MG63 (cell line): ENCODE results near the gene PCSK2. TPM values are rescaled to one million over a fixed set of nuclear protein-coding genes. Genes with fewer than 3 reads are reported as not detected.

Source experiments
- DNase-seq: peaks from one replicate; pipeline ENCODE4 v3.0.0-alpha.2; 2020
- H3K27me3 ChIP-seq: fragments of 250-450 bp; sonication (Bioruptor Pico); 2 replicates; pipeline ENCODE4 v1.5.1; 2020; ENCODE audit warnings: mild to moderate bottlenecking, moderate library complexity
- H3K36me3 ChIP-seq: fragments of 250-450 bp; sonication (Bioruptor Pico); 2 replicates; pipeline ENCODE4 v1.5.1; 2020; ENCODE audit warnings: mild to moderate bottlenecking, moderate library complexity
- H3K4me3 ChIP-seq: fragments of 250-450 bp; sonication (Bioruptor Pico); 2 replicates; pipeline ENCODE4 v1.5.1; 2020; ENCODE audit warnings: mild to moderate bottlenecking, moderate library complexity
- H3K9me3 ChIP-seq: fragments of 250-450 bp; sonication (Bioruptor Pico); 2 replicates; pipeline ENCODE4 v1.5.1; 2020; ENCODE audit warnings: mild to moderate bottlenecking, moderate library complexity
- total RNA-seq: library from RNA; depleted of rRNA; stranded (reverse); fragments of >200 nt; shearing (Covaris generic); gene quantifications from 2 replicates; pipeline ENCODE4 v1.2.3, GENCODE V29; 2014; ENCODE audit warnings: low replicate concordance

The PCSK2 gene
- total RNA-seq, 1 experiment from 2014 or later: not detected

DNA sequence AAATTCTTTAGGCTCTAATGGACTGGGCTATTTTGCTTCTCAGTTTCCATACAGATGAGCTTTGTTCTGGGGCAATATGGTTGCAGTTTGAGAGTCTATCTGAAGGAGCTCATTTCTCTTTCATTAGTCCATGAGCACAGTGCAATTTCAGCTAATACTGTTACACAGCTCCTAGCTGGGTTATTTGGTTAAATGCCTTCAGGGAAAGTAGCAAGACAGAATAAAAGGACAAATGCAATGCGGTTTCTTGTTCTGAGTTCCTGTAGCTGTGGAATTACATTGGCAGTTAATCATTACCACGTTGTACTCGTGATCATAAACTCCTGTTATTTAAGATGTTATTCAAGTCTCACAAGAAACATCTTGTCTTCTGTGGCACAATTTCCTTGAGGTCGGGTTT is 176.6 kb downstream of the PCSK2 start:
- no peak for DNase-seq
- H3K4me3 ChIP-seq: no peak overlapping the region
- no peaks in the 10 kb centered on the region for H3K36me3 ChIP-seq
- no peaks in the 10 kb centered on the region for H3K27me3 ChIP-seq
- no peaks in the 10 kb centered on the region for H3K9me3 ChIP-seq

DNA sequence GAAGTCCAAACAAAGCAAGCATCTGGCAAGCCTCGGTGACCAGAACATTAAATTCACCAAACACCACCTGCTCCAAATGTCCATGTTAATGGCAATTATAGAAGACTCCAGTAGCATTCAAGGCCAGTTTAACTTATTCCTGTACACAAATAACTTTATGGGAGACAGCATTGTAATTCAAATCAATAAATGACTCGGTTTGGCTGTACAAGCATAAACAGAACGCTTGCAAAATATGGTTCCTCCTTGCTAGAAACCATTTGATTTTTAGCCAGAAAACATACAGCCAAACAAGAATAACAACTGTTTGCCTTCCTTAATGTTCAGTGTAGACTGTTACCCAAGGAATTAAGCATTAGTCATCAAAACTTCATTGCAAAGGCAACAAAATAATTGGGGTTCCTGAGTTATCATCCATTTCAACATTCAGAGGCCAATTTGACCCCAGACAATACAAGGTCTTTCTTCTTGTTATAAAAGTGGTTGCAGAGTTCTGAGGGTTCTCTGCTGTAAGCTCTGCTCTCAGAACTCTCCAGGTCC is 179.3 kb downstream of the PCSK2 start:
- H3K27me3 ChIP-seq: no peaks in the 10 kb centered on the region
- DNase-seq: no peak
- H3K9me3 ChIP-seq: no peaks in the 10 kb centered on the region
- H3K36me3 ChIP-seq: no peaks in the 10 kb centered on the region
- no peak overlapping the region for H3K4me3 ChIP-seq

DNA sequence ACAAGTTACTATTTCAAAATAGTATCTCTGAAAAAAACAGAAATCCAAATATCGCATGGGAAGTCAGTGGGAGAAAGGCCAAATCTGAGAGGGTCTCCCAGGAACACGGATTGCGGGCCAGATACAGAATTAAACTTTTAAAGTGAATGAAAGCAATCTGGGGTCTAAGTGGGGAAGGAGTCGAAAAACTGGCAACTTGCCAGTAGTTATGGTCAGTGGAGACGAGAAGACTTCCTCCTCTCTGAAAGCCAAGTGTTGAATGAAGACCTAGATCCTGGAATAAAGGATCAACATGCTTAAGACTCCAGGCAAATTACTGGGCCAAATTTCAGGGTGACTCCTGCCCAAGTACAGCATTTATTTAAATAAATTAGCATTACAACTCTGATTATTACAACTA is 180.7 kb downstream of the PCSK2 start:
- Histone ChIP-seq H3K27me3 (no peaks in the 10 kb centered on the region), H3K9me3 (no peaks in the 10 kb centered on the region)
- no peak for DNase-seq

DNA sequence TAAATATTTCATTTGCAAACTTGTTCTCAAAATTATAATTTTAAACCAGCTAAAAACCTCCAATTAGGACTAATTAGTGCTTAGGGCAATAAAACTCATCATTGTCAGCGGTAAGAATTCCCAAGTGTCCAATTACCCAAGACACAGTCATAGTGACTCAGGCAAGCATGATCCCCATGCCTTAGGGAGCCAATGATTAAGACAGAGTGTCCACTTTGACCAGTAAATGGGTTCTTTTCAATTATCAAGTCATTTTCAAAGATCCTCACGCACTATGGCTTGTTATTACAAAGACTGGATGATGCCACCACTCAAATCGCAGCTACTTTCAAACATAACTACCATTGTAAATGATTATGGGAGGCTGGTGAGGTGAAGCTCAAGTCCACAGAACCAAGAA is 190.4 kb downstream of the PCSK2 start:
- no peak for DNase-seq
- Histone ChIP-seq H3K36me3 (no peaks in the 10 kb centered on the region), H3K27me3 (no peaks in the 10 kb centered on the region), H3K9me3 (no peaks in the 10 kb centered on the region), H3K4me3 (no peak overlapping the region)

More for the DNA sequence above, 180.7 kb downstream of the PCSK2 start:
- Histone ChIP-seq H3K4me3 (no peak overlapping the region), H3K36me3 (no peaks in the 10 kb centered on the region)

DNA sequence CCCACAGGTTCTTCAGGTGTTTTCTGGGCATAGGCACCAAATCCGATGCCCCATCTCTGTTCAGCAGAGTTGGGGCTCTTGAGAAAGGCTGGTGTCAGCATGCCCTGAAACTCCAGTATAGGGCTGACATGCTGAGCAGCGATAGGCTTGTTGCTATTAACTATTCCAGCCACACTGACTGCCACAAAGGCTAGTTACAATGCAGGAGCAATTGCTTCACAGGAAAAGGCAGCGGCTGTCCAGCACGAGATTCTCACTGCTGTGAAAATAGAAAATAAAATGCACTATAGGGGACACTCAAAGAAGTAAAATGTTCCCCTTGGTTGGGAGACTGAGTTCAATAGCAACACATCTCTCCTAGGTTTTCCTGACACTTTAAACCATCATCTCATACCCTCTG is 191.9 kb downstream of the PCSK2 start:
- H3K36me3 ChIP-seq: no peaks in the 10 kb centered on the region
- H3K9me3 ChIP-seq: no peaks in the 10 kb centered on the region

DNA sequence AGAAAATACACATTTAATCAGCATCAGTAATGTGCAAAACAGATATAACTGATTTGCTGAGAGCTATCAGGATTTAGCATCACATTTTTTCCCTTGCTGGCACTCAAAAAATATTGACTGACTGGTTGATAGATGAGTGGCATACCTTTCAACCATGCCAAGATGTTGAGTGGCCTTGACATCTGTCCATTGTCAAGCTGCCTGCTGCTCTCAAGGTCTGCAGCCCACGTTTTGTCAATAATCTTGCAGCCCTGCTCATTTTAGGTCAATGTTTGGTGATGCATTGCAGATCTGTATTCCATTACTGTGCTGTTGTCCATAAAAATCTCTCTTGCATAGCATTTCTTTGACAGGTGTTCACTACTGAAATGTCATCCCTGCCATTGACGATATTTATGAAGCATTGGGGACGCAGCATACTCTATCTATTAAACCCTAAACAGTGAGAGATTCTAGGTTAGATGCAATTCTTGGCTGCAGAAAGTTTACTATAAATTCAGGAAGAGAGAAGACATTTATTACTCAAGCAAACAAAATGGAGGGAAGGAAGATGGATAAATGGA is 192.7 kb downstream of the PCSK2 start:
- Histone ChIP-seq H3K4me3 (no peak overlapping the region), H3K9me3 (no peaks in the 10 kb centered on the region), H3K36me3 (no peaks in the 10 kb centered on the region), H3K27me3 (no peaks in the 10 kb centered on the region)
- DNase-seq: no peak

More for the DNA sequence above, 191.9 kb downstream of the PCSK2 start:
- Histone ChIP-seq H3K4me3 (no peak overlapping the region), H3K27me3 (no peaks in the 10 kb centered on the region)
- no peak for DNase-seq

DNA sequence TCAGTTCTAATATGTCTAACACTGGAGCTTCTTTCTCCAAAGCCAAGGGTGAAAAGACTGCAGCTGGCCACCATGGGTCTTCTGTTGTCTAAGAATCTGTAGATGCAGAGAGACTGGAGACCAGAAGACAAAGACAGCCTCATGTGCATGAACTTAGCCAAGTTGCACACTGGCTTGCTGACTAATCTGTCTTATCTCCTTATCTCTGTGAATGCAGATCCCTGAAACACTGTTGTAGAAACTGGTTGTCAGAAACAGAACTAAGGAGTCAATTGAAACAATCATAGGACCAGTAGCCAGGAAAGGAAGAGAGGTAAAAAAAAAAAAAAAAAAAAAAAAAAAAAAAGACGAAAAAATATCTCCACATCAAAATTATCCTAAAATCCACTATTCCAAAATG is 194.7 kb downstream of the PCSK2 start:
- DNase-seq: no peak
- no peaks in the 10 kb centered on the region for H3K9me3 ChIP-seq
- no peak overlapping the region for H3K4me3 ChIP-seq
- no peaks in the 10 kb centered on the region for H3K36me3 ChIP-seq
- no peaks in the 10 kb centered on the region for H3K27me3 ChIP-seq

DNA sequence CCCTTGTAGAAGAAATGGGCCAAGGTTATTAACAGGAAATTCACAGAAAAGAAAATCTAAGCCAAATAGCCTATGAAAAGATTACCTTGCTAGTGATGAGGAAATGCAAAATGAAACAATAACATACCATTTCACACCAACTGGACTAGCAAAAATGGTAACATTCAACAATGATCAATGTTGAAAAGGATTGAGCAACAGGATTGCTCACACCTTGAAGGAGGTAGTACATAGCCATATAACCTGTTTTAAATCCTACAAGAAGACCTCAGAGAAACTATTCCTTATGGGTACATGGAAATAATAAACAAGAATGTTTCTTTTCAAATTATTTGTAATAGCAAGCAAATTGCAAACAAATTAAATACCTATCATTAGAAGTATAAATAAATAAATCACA is 196.9 kb downstream of the PCSK2 start:
- Histone ChIP-seq H3K4me3 (no peak overlapping the region), H3K27me3 (no peaks in the 10 kb centered on the region), H3K9me3 (no peaks in the 10 kb centered on the region), H3K36me3 (no peaks in the 10 kb centered on the region)
- DNase-seq: no peak

- H3K27me3 ChIP-seq: no peaks in the 10 kb centered on the region
- no peaks in the 10 kb centered on the region for H3K36me3 ChIP-seq
- no peak for DNase-seq
- no peaks in the 10 kb centered on the region for H3K9me3 ChIP-seq
- no peak overlapping the region for H3K4me3 ChIP-seq
Observed at GRCh38 chr20:17427638-17428037, 200.8 kb downstream of the PCSK2 start.

- Histone ChIP-seq H3K27me3 (no peaks in the 10 kb centered on the region), H3K9me3 (no peaks in the 10 kb centered on the region), H3K36me3 (no peaks in the 10 kb centered on the region), H3K4me3 (no peak overlapping the region)
- no peak for DNase-seq
Observed at GRCh38 chr20:17430125-17430950, 203.5 kb downstream of the PCSK2 start.

DNA sequence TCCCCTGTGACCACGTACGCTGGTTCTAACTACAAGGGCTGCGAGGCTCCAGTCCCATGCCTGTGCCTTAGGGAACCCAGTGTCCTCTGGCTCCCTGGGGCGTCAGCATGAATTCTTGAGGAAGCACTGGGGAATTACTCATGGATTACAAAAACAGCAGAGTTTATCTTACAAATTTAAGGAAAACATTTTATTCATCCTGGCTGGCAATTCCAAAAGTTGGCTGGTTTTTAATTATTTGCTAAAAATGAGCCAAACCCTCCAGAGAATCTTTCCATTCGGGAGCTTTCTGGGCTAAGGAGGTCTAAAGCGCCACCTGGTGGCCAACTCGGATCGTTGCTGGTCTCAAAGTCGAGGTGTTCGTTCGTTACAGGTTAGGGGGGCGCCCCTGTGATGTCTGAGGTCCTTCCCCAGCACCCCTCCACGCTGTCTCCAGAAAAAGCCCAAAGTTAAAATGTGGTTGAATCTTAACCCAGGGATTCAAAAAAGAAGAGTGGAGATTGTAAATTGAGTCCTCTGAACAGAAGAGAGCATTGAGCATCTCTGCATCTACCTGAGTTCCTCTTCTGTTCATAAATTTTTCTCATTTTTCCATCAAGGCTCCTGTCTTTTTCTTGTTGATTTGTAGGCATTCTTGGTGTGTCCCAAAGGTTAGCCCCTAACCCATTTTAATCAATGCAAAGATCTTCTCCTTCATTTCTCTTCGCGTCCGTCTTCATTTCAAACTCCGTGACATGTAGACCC is 205.0 kb downstream of the PCSK2 start:
- no peaks in the 10 kb centered on the region for H3K36me3 ChIP-seq
- no peak overlapping the region for H3K4me3 ChIP-seq
- no peaks in the 10 kb centered on the region for H3K27me3 ChIP-seq
- peak; percentile 5 for DNase-seq
- no peaks in the 10 kb centered on the region for H3K9me3 ChIP-seq

- Histone ChIP-seq H3K36me3 (no peaks in the 10 kb centered on the region), H3K4me3 (no peak overlapping the region), H3K27me3 (no peaks in the 10 kb centered on the region), H3K9me3 (no peaks in the 10 kb centered on the region)
- no peak for DNase-seq
Observed at GRCh38 chr20:17436664-17437063, 209.8 kb downstream of the PCSK2 start.

DNA sequence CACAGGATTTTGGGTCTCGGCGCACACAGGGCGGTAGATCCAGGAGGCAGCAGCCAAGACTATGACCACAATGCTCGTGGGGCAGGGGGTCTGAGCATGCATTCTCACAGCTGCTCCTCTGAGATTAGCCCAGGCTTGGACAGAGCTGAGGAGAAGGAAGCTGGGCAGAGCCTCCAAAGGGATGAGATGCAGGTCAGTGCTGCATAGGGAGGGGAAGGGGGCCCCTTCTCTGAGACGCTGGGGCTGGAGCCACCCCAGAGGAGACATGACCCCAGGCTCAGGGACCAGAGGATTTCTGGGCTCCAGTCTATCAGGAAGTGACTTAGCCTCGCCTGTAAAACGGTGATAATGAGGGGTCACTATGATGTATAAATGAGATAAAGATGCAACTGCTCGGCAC is 210.4 kb downstream of the PCSK2 start:
- Histone ChIP-seq H3K4me3 (no peak overlapping the region), H3K36me3 (no peaks in the 10 kb centered on the region), H3K27me3 (no peaks in the 10 kb centered on the region), H3K9me3 (no peaks in the 10 kb centered on the region)
- DNase-seq: no peak

DNA sequence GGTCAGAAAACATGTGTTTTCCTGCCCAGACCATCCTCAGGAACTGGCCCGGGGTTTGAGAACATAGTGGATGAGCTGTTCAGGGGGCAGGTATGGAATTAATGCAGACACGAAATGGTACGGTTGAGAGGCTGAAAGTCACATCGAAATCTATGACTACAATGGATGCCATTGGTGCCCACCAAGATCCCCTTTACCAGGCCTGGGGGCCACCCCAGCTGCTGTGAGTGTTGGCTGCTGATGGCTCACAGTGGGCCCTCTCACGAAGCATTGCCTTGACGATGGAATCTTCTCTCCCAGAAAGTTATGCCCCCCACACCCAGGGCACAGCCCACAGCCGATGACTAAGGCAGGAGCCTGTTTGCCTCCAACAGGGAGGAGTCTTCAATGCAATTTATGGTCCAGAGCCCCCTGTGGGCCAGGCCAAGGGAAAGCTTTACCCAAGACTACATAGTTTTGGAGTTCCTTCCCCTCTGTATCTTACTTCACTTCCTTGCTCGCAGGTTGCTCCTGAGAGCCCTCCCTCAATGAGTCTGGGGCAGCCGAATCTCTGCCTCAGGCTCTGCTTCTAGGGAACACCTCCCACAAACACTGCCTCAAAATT is 211.7 kb downstream of the PCSK2 start:
- H3K27me3 ChIP-seq: no peaks in the 10 kb centered on the region

GRCh38 chr20:17439616-17440296 is 212.9 kb downstream of the PCSK2 start:
- no peak for DNase-seq
- H3K36me3 ChIP-seq: no peaks in the 10 kb centered on the region

More for the DNA sequence above, 211.7 kb downstream of the PCSK2 start:
- Histone ChIP-seq H3K36me3 (no peaks in the 10 kb centered on the region), H3K9me3 (no peaks in the 10 kb centered on the region), H3K4me3 (no peak overlapping the region)
- DNase-seq: no peak

GRCh38 chr20:17441745-17442144 is 214.9 kb downstream of the PCSK2 start:
- Histone ChIP-seq H3K4me3 (no peak overlapping the region), H3K9me3 (no peaks in the 10 kb centered on the region), H3K36me3 (no peaks in the 10 kb centered on the region), H3K27me3 (no peaks in the 10 kb centered on the region)
- DNase-seq: no peak

More at GRCh38 chr20:17439616-17440296, 212.9 kb downstream of the PCSK2 start:
- Histone ChIP-seq H3K9me3 (no peaks in the 10 kb centered on the region), H3K27me3 (no peaks in the 10 kb centered on the region), H3K4me3 (no peak overlapping the region)
